ENCODE data around the gene TTC12.

GRCh38 chr11:113349528-113349927 lies 35.1 kb downstream of the TTC12 start:
- TF ChIP-seq CTCF (conservative IDR thresholded peaks at IDR 0.05; ENCODE audit: low read length), result no peak
- no peak for TF ChIP-seq EZH2phosphoT487 (IDR thresholded peaks at IDR 0.05; ENCODE audit: borderline replicate concordance, low read depth, low read length)

Measured in OCI-LY7 (cell line).